Stimulated activated CD4-positive, alpha-beta T cell treated with anti-CD3 and anti-CD28 coated beads, Interleukin-12 subunit alpha, Interleukin-12 subunit beta, amount 100 ng/mL, for 24 hours (primary cell): Measurements from ENCODE around the gene ATP9A.
A peak's percentile ranks its signal among the peaks of the same experiment; 100 is the strongest.
"Not testable (repeated sequence)": the region's sequence is repeated elsewhere in the genome, so short reads cannot be mapped to it uniquely, and the experiment has no call there.

Source experiments
- DNase-seq, 2 experiments: peaks; one replicate each; pipeline ENCODE4 v3.0.0-alpha.2; 2020; ENCODE audit warnings: low read depth in 2 of 2

The ATP9A gene

DNA sequence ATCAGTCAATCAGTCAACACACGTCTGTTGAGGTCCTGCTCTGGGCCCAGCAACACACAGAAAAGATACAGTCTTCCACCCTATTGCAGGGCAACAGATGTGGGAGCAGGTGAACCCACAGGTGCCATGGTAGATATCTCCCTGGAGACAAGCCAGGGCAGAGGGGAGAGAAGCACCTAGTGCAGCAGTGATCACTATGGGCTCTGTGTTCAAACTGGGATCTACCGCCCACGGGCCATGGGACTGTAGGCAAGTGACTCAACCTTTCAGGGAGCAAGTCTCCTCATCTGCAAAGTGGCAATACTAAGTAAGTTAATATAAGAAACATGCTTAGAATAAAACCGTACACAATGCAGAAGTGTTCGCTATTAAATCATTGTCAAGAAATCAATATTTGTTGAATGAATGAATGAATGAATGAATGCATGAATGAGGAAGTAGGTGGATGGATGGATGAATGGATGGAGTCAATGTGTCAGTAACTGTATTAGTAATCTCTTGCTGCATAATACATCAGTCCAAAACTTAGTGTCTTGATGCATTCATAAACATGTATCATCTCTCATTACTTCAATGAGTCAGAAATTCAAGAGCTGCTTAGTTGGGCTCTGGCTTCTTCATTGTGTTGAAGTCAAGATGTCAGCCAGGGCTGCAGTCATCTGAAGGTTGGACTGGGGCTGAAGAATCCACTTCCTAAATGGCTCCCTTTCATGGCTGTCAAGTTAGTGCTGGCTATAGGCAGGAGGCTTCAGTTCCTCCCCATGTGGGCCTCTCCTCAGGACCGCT, 193.7 kb downstream of the ATP9A start:
- DNase-seq: peak in 1 of 2 experiments; percentile 39

DNA sequence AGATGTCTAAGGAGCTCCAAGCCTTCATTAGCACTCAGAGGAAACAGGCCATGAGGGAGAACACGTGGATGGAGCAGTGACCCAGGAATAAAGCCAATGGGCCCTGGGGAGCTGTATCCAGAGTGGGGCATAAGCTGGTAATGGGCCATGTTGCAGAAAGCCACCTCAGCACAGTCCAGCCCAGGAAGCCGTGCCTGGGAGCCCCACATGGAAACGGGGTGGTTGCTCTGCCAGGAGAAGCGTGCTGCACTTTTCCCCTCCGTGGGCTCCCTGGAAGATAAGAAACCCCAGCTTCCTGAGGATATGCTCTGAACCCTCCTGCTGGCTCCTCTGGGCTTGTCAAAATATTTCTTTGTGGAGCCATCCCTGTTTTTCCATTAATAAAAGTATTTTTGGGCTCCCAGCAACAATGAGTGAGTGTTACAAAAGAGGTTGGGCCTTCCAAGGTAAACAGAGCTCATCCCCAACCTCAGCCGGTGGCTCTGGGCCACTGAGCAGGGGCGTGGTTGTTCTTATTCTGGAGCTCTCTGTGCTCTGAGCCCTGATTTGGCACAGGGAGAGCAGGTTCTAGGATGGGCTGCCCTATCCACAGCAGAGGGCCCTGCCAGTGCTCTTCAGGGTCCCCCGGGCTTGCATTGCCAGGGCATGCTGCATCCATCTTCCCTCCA, 194.5 kb downstream of the ATP9A start:
- DNase-seq: no peak

DNA sequence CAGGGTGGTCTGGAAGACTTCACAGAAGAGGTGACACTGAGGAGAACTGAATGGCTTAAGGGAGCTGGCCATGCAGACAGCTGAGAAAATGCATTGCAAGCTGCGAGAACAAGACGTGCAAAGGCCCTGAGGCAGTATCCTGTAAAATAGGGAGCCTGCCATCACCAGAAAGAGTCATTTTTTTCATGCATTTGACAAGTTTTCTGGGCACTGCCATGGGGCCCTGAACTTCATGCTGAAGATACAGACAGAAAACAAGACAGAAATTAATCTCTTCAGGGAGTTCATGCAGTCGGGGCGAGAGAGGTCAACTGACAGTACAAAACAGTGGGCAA, 196.8 kb downstream of the ATP9A start:
- DNase-seq: no peak

DNA sequence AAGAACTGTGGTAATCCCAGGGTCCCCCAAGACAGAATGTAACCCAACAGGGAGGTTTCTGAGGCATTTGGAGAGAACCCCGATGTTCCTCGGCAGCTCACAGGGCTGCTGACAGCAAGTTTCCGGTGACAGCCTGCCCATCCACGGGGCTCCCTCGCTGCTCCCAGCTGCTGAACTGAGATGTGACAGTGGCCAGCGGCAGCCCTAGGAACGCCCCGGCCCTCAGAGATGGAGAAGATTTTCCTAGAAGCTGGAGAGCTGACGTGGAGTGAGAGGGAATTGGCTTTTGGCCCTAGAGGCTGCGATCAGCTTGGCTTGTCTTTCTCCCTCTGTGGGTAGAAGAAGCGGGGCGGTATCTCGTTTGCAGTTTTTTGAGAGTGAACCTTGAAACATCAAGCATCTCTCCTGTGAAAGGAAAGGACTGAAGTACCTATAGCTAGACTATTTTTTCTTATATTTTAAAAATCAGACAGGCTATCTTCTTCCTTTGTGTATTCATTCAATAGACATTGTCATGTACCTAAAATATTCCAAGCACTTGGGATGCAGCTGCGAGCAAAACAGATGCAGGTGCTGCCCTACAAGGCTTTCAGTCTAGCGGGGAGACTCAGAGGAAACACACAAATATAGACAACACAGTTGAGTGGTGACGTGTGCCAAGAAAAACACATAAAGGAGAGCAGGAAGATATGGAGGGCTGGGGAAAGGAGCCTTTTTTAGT, 197.3 kb downstream of the ATP9A start:
- DNase-seq: no peak

DNA sequence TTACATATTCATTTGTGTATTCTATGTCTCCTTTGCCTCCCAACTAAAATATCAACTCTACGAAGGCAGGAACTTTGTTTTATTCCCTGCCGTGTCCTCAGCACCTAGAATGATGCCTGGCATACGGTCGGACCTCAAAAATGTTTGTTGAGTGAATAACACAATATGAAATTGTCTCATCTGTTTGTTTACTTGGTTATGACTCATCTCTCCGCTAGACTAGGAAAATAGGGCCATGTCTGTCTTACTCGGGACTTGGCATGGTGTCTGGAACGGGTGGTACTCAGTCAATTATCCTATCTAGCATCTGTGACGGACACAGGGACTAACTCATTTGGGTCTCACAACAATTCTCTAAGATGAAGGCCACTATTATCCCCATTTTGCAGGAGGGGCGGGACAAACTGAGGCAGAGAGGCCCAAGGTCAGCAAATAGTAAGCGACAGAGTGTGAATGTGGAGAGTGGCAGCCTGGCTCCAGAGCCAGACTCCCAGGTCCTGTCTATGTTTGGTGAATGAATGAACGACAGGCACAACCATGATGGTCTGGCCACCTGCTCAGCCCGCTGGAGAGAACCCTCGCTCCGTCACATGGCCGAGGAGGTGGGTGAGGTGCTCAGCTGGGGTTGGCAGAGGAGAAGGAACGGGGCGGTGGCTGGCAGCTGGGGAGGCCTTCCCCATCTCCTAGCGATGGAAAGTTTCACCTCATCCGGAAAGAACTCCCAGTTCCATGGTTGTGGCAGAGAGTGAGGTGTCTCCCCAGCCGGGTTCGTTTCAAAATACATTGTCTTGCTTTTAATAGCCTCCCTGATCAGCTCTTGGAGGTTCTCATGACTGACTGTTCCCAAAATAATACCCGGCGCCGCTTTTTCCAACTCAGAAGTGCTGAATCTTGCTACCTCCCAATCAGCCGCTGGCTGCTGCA, 198.1 kb downstream of the ATP9A start:
- no peak for DNase-seq

DNA sequence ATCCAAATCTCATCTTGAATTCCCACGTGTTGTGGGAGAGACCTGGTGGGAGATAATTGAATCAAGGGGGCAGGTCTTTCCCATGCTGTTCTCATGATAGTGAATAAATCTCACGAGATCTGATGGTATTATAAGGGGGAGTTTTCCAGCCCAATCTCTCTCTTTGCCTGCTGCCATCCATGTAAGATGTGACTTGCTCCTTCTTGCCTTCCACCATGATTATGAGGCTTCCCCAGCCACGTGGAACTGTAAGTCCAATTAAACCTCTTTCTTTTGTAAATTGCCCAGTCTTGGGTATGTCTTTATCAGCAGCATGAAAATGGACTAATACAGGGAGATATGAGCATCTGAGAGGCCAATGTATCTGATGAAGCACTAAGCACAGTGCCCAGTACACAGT, 199.7 kb downstream of the ATP9A start:
- DNase-seq: not testable (repeated sequence)

DNA sequence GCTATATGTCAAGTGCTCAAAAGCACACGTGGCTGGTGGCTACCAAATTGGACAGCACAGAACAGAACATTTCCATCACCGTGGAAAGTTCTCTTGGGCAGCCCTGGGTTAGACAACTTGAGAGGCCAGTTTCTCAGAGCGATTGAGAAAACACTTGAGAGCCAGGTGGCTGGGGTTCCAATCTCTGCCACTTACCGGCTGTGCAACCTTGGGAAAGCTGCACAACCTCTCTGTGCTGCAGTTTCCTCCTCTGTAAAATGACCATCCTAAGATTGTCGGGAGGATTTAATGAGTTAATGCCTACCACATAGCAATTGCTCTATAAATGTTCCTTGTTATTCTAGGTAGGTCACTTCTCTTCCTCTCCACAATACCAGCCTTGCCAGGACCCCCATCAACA, 200.6 kb downstream of the ATP9A start:
- DNase-seq: no peak

DNA sequence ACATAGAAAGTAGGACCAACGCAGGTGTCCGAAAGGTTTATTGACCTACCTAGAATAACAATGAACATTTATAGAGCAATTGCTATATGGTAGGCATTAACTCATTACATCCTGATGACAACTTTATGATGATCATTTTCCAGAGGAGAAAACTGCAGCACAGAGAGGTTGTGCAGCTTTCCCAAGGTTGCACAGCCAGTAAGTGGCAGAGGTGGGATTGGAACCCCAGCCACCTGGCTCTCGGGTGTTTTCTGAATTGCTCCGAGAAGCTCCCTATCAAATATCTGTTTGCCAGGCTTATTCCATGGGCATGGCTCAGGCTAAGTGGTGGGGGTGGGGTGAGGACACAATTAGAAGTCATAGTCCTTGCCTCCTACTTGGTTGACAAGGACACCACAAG, 201.6 kb downstream of the ATP9A start:
- no peak for DNase-seq

DNA sequence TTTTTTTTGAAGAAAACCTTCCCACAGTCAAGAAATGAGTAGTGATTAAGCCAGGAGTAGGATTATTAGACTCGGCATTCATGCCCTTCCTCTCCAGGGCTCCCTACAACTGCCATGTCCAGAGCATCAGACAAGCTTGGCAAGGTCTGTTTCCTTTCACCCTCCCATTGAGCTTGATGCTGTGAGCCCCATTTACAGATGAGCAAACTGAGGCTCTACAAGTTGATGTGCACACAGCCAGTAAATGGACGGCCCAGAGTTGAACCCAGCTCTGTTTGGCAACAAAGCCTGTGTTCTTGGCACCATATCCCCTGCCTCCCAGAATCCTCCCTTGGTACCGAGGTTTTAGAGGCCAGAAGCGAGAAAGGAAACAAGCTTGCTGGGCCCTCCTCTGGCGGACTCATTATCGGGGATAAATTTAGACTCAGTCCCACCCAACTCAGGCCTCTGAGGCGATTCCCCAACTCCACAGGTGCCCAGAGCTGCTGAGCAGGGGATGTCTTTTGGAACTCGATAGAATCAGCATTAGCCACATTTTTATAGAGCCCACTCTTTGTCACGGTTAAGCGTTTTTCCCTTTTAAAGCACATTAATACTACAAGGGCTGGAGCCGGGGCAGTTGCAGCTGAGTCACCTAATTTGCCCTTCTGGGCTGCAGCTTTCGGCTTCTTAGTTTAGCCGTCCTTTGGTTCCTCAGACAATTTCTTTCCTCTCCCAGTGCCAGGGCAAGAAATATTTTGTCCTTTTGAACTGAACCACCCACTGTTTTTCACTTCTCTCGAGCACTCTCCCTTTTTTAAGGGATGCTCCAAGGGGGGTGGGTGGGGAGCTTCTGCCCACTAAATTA, 202.7 kb downstream of the ATP9A start:
- DNase-seq: no peak

DNA sequence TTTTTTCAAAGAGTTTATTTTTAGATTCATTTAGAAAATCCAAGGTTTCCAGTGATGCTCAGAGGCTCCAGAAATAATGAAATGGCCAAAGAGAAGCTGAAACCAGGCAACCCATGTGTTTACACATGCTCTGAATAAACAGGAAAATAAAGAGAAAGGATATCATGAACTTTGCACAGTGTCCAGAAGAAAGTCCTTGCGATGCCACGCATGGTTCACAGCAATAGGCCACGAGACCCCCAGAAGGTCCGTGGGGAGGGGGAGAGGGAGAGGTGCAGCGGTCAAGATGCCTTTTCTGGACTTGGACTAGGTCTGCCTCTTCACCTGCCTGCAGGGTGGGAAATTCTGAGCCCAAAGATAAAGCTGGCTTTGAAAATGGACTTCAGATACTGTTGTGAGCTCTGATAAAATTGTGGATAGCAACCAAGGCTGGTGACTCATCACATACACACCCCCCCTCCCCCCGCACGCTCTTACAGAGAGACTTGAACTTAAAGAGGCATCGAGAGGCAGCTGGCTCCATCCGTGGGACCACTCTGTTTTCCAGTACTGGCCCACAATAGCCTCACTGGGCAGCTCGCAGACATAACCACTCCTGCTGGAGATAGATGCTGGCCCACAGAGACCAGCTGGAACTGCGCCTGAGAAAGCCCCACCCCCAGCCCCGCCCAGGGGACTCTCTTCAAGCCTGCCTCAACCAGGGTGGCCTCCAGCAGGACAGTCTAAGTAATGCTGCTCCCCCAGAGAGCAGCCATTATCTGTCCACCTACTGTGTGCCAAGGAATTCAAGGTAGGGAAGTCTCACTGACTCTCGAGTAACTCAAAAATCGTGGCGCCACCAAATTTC, 204.5 kb downstream of the ATP9A start:
- DNase-seq: peak in 1 of 2 experiments; percentile 35

DNA sequence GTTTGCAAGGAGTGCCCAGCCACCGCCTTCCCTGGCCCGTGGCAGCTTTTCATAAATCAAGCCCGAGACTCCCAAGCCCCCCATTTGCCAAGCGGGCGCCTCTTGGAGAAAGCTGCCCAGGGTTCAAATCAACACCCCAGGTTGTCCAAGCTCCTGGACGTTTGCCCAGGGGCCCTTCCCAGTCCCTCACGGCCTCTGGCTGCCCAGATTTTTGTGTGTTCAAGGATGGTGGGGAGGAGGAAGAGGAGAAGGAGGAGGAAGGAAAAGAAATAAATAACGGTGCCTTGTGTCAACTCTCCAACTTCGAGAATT, 205.1 kb downstream of the ATP9A start:
- DNase-seq: no peak

DNA sequence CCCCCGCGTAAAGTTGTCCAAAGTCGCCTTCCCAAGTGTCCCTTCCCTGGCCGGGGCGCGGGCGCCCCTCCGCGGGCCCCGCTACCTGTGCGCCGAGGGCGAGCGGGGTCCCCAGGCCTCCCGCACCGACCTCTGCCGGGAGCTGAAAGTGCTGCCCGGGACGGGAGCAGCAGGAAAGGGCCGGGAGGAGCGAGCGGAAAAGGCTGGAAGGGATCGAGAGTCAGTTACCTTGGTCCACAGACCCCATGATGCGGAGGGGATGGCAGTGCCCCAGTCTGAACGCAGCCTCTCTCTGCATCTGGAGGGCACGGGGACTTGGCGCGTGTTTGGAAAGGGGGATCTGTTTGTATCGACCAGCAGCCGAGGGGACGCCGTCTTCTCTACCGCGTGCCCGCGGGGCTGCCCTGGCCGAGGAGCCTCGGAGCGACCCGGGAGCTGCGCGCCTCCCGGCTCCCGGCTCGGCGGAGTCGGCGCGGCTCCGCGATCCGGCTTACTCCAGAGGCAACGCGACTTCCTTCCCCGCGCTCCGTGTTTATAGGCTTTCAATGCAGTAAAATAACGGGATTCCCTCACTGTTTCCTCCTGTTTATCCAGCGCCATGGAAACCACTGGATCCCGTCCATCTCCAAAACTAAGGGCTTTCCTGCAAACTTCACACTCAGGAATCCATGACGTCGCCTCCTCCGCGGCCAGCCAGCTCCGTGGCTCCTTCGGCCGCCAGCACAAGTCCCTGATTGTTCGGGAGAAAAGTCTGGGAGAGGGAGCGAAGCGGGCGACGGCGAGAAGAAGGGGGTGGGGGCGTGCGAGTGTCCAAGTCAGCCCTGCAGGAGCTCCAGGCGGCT, 205.6 kb downstream of the ATP9A start:
- DNase-seq: no peak

DNA sequence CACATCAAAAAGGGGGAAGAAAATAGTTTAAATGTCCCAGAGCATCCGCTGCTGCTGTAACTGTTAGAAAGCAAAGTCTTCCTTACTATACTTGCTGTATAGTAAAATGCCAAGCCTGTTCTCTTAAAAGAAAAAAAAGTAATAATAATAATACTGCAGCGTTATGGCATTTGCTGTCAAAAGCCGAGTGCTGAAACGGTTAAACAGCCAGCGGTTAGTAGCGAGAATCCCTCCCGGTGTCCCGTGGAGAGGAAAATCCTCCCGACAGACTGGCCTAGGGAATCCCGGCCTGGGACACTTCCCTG, 206.2 kb downstream of the ATP9A start:
- no peak for DNase-seq

DNA sequence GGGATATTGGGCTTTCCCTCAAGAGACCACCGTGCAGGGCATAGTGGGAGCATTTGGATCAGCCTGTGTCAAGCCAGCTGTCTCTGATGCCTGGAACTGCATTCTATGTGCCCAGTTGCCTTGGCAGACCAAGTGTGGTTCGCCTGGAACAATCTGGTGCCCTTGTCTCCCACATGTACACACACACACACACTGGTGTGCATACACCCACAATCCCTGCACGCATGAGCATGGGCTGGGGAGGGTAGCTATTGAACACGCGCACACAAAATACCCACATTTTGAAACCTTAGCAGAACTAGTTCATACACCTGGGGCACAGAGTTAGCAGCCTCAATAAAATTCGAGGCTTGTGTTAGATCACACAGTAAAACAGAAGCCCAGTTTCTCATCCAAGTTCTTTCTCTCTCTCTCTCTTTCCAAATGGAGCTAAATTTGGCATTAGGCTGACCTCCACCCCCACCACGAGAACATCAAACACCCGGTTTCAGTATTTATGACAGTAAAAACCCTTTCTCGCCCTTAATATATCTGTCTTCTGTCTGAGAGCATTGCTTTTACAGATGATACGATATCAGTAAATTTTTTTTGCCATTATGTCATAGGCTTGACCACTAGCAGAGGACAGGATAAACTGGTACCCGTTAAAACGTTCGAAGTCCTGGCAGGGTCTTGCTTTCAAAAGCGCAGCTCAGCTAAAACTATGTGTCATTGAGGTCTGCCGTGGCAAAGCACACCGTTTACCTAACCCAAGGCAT, 207.5 kb downstream of the ATP9A start:
- no peak for DNase-seq

DNA sequence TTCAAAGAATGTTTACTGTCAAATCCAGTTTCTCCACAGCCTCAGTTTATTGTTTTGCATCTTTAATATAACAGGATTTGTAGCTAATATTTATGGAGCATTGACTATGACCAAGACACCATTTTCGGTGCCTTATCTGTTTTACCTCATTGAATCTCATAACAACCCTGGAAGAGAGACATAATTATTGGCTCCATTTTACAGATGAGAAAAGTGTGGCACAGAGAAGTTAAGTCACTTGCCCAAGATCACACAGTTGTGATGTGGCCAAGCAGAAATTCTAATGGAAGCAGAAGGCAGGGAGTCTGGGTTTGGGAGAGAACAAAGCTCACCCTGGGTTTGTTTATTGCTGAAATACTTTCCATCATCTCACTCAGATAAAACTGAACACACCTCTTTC, 208.1 kb downstream of the ATP9A start:
- DNase-seq: no peak

DNA sequence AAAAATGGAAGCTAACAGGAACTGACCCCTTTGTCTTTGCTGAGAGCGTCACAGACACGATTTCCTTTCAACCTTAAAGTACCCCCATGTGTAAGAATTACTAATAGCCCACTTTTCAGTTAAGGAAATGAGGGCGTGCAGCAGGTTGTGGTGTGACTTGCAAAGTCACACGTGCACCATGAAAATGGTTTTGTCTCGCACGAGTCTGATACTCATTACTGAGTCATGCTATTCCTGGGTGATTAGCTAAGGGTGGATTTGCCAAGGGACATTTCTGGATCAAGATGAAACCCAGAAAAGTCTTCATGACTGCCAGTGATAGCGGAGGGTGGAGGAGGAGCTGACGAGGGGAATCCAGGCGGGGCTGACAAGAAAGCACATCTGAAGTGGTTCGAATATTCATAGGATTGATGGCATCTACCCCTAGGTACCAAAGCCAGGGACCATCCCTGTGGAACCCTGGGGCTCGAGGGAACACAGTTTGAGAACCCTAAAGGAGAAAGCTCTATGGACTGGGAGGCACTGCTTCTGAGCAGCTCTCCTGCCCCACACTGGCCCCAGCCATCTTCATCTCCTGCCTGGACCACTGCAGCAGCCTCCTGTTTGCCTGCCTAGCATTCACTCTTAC, 213.5 kb downstream of the ATP9A start:
- DNase-seq: no peak

DNA sequence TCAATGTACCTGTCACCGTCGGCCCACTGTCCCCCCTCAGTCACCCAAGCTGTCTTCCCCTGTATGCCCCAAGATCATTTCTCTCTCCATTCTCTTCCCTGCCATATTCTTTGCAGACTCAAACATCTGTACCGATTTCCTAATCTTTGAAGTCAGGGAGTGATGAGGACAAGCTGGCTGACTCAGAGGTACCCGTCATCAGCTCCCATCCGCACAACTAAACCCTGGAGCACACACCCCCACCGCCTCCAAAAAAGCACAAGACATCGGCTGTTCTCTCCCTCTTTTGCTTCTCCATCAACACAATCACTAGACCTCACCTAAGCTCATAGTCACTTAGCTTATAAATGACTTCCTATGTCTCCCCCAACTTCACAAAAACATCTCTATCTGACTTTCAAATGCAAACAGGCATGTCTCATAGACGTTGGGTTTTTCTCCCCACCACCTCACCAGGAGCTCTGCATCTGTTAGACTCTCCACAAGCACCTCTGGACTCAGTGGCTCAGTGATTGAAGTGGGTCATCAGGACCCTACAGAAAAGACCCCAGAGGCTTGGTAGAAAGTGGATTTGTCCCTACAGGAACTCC, 214.2 kb downstream of the ATP9A start:
- DNase-seq: no peak

DNA sequence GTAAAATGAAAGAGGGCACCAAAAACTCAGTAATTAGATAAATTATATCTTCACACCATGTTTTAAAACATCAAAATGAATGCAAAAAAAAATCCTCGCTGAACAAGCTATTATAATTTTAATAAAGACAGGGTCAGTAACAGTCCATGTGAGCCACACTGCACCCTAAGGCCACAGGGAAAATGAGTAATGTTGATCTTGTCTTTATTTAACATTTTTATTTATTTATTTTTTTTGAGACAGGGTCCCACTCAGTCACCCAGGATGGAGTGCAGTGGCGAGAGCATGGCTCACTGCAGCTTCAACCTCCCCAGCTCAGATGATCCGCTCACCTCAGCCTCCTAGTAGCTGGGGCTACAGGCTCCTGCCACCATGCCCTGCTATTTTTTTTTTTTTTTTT, 217.0 kb downstream of the ATP9A start:
- DNase-seq: no peak
